Fibroblast of peridontal ligament (primary cell): ENCODE measurements around the gene EPRS1.
"Not testable (repeated sequence)": the region's sequence is repeated elsewhere in the genome, so short reads cannot be mapped to it uniquely, and the experiment has no call there.

ENCODE experiments used
- DNase-seq: peaks from one replicate; pipeline ENCODE4 v3.0.0-alpha.2; 2010; ENCODE audit errors: extremely low read depth

EPRS1 gene

GRCh38 chr1:220046052-220046930 is at the start of gene EPRS1:
TSS of gene EPRS1 (minus strand) at chr1:220046505. CDS start at chr1:220046388, 117 bp downstream.
- DNase-seq: peak; percentile 97

- peak; percentile 29 for DNase-seq
Measured at GRCh38 chr1:220094016-220094911, 48.0 kb upstream of the EPRS1 start, which contains the start of gene IARS2. TSS of gene IARS2 (plus strand) at chr1:220094132. CDS start at chr1:220094217, 85 bp downstream.

DNA sequence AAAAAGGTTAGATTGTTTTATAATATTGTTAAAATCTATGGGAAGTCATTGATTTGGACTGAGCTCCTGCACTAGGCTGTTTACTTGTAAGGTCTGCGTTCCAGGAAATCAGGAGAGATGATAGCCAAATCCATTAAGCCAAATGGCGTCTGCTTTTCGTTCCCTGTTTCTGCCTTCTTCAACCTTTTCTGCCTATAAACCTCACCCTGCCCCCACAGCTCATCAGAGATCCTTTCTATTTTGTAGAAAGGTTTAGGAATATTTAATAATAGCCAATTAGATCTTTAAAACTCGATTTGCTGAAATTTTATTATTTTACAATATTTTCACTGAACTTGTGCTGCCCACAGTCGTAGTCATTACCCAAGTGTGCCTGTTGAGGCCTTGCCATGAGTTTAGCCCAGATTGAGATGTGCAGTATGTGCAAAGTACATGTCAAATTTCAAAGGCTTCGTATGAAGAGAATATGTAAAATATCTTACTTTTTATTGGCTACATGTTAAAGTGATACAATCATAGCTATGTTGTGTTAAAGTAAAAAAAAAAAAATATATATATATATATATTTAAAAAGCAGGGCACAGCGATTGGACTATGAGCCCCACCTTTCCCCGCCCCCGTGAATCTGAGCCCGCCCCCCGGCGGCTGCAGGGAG is 47.2 kb upstream of the EPRS1 start:
- peak; percentile 72 for DNase-seq

- DNase-seq: no peak
Measured at GRCh38 chr1:220092694-220093093, 46.4 kb upstream of the EPRS1 start.

GRCh38 chr1:220089650-220090556 is 43.6 kb upstream of the EPRS1 start, which contains the start of gene BPNT1:
TSS of gene BPNT1 (minus strand) at chr1:220089788. CDS start at chr1:220079846, 9,942 bp downstream.
- DNase-seq: peak; percentile 96

- not testable (repeated sequence) for DNase-seq
Measured at GRCh38 chr1:220086261-220086686, 40.0 kb upstream of the EPRS1 start.

DNA sequence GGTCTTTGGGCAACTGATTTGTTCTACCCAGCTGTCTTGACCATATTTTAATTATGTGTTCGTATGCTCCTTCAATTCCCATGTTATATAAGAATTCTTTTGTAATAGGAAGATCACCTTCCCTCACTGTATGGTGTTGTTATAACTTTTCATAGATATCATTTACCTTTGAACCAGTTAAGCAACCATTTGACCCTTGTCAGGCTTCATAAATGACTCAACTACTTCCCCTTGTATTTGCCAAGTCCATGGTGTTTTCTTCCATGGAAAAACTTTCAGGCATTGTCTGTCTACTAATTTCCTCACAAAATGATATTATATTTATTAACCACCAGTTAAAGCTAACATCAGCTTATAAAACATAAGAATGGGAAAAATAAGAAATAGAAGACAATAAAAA is 38.2 kb upstream of the EPRS1 start:
- no peak for DNase-seq

DNA sequence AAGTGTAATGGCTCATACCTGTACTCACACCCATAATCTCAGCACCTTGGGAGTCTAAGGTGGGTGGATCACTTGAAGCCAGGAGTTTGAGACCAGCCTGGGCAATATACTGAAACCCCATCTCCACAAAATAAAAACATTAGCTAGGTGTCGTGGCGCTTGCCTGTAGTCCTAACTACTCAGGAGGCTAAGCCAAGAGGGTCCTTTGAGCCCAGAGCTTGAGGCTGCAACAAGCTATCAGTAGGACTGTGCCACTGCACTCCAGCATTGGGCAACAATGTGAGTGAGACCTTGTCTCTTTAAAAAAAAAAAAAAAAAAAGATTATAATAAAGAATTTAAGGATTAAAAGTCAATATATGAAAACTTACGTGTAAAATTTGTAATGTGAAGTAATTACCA is 31.6 kb upstream of the EPRS1 start:
- DNase-seq: no peak

- no peak for DNase-seq
Measured at GRCh38 chr1:220076861-220077762, 30.8 kb upstream of the EPRS1 start.

- DNase-seq: peak; percentile 7
Measured at GRCh38 chr1:220067269-220068204, 21.2 kb upstream of the EPRS1 start.

DNA sequence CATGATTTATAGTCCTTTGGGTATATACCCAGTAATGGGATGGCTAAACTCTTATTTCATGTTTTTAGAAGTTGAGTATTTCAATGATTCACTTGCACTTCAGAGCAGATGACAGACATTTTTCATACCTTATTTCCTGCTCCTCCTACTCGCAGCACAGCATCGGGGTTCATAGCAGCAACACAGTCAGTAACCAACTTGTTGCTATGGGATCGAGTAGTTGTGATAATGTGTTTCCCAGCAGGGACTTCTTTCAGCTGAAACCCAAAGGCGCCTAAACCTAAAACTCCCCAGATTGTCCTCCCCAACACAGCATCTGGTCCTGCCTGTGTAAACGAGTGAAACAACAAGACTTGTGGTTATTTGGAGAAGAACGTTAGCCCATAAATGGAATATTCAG is 16.3 kb upstream of the EPRS1 start:
- no peak for DNase-seq

GRCh38 chr1:220060876-220061275 is 14.6 kb upstream of the EPRS1 start:
- DNase-seq: no peak

GRCh38 chr1:220056374-220056773 is 10.1 kb upstream of the EPRS1 start:
- DNase-seq: no peak

- DNase-seq: peak; percentile 28
Measured at GRCh38 chr1:220045356-220046051, 801 bp downstream of the EPRS1 start.

GRCh38 chr1:220044678-220045355 is 1.5 kb downstream of the EPRS1 start:
- peak; percentile 14 for DNase-seq

DNA sequence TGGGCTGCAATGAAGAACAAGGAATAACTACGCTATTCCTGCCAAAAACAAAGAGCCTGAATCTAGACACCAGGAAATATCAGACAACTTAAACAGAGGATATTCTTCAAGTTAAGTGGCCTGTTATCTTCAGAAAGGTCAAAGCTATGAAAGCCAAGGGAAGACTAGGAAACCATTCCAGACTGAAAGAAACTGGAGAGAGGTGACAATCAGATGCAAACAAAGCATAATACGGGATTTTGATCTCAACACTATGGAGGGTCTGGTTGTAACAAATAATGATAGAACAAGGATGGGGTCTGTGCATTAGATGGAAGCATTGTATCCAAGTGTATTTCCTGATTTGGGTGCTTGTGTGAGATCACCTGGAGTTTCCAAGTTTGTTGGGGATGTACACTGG is 2.7 kb downstream of the EPRS1 start:
- no peak for DNase-seq

DNA sequence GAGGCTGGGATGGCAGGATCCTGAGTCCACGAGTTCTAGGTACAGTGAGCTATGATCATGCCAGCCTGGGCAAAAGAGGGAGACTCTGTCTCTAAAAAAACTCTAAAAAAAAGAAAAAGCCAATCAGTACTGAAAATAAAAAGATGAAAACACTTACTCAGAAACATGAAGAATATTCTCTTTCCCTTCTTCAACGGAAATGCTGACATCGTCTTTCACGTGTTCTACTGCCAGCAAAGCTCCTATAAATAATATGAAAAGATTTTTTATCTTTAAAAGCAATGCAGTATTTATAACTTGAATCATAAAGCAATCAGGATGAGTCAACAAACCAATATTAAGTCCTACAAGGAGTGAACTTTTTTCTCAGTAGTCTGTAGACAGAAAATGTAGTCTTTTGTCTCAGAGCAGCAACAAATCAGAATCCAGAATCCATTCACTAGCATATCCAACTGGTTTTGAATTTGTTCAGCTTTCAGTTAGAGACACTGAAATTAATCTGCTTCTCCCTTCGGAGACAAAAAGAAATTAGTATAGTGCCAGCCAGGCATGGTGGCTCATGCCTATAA is 6.2 kb downstream of the EPRS1 start:
- no peak for DNase-seq
